SK-N-SH (cell line): ENCODE measurements around the gene AGO3. TPM values are rescaled to one million over a fixed set of nuclear protein-coding genes. Genes with fewer than 3 reads are reported as not detected.

Experiments used
- CTCF ChIA-PET: fragments of 300-600, 350-600 bp; formaldehyde crosslinking; extraction: SDS; loops from one replicate; lab custom pipeline; 2021; lab: Yijun Ruan, JAX
- POLR2A ChIA-PET: fragments of 350-600 bp; sonication (Branson Sonifier 250); formaldehyde crosslinking; extraction: SDS; loops from one replicate; lab custom pipeline; 2020; ENCODE audit warnings: antibody characterized with exemption, inconsistent platforms; lab: Yijun Ruan, JAX
- DNase-seq: peaks from one replicate; pipeline ENCODE4 v3.0.0; 2012
- H2AFZ ChIP-seq: fragments of 200-600 bp; sonication (generic); 2 replicates; pipeline ENCODE4 v1.8.1; 2016; ENCODE audit warnings: antibody characterized with exemption, mild to moderate bottlenecking, low read depth
- H3F3A ChIP-seq: fragments of 200-600 bp; sonication (generic); replicated peaks from 2 replicates; pipeline ENCODE3; 2016; ENCODE audit warnings: antibody characterized with exemption, mild to moderate bottlenecking; ENCODE audit not compliant: insufficient read depth
- H3K27ac ChIP-seq, 2 experiments: fragments of 200-500 bp in 1 of 2; fragments of 200-600 bp in 1 of 2; sonication (Bioruptor generic) in 1 of 2; sonication (generic), shearing (Covaris generic) in 1 of 2; 2 replicates each; pipeline versions ENCODE4 v1.5.1 to v1.6.1; 2014 to 2016; ENCODE audit warnings: low read depth in 2 of 2, inconsistent platforms in 1 of 2, low read length in 1 of 2, mild to moderate bottlenecking in 1 of 2, mixed read lengths in 1 of 2
- H3K27me3 ChIP-seq: fragments of 200-600 bp; sonication (generic), shearing (Covaris generic); 2 replicates; pipeline ENCODE4 v1.6.1; 2016; ENCODE audit warnings: mixed run types; ENCODE audit not compliant: insufficient read depth
- H3K36me3 ChIP-seq, 2 experiments: fragments of 200-500 bp in 1 of 2; fragments of 200-600 bp in 1 of 2; sonication (Bioruptor generic) in 1 of 2; sonication (generic) in 1 of 2; replicated peaks in 1 of 2; 2 replicates each; pipeline versions ENCODE3 to v1.5.1; 2014 to 2016; ENCODE audit warnings: low read length in 1 of 2, mild to moderate bottlenecking in 1 of 2; ENCODE audit not compliant: insufficient read depth in 2 of 2, control insufficient read depth in 1 of 2
- H3K4me1 ChIP-seq, 2 experiments: fragments of 200-500 bp in 1 of 2; fragments of 200-600 bp in 1 of 2; sonication (Bioruptor generic) in 1 of 2; sonication (generic), shearing (Covaris generic) in 1 of 2; 2 replicates each; pipeline versions ENCODE4 v1.5.1 to v1.6.1; 2014 to 2016; ENCODE audit warnings: low read depth in 1 of 2, low read length in 1 of 2, mixed run types in 1 of 2; ENCODE audit not compliant: insufficient read depth in 2 of 2, control insufficient read depth in 1 of 2
- H3K4me2 ChIP-seq: fragments of 200-600 bp; sonication (generic), shearing (Covaris generic); 2 replicates; pipeline ENCODE4 v1.6.1; 2017; ENCODE audit warnings: mixed run types
- H3K4me3 ChIP-seq, 2 experiments: fragments of 200-500 bp in 1 of 2; fragments of 200-600 bp in 1 of 2; sonication (Bioruptor generic) in 1 of 2; sonication (generic), shearing (Covaris generic) in 1 of 2; 2 replicates each; pipeline versions ENCODE4 v1.5.1 to v1.8.1; 2014 to 2016; ENCODE audit warnings: low read depth in 2 of 2, inconsistent platforms in 1 of 2, low read length in 1 of 2, mild to moderate bottlenecking in 1 of 2, mixed read lengths in 1 of 2, moderate library complexity in 1 of 2
- H3K79me2 ChIP-seq: fragments of 200-600 bp; sonication (generic); 2 replicates; pipeline ENCODE4 v1.8.1; 2017; ENCODE audit warnings: mild to moderate bottlenecking; ENCODE audit not compliant: insufficient read depth
- H3K9ac ChIP-seq: fragments of 200-600 bp; sonication (generic); 2 replicates; pipeline ENCODE4 v1.6.1; 2017; ENCODE audit warnings: mixed run types
- H3K9me2 ChIP-seq: fragments of 200-600 bp; sonication (generic); 2 replicates; pipeline ENCODE4 v1.6.1; 2017; ENCODE audit warnings: mixed run types
- H3K9me3 ChIP-seq: fragments of 200-600 bp; sonication (generic); 2 replicates; pipeline ENCODE4 v1.6.1; 2017; ENCODE audit warnings: mixed run types, mild to moderate bottlenecking, moderate library complexity
- H4K20me1 ChIP-seq: fragments of 200-600 bp; sonication (generic); 2 replicates; pipeline ENCODE4 v1.6.1; 2017; ENCODE audit warnings: mild to moderate bottlenecking, mixed run types; ENCODE audit not compliant: insufficient read depth
- CHD2 ChIP-seq: fragments of 150-350 bp; IDR thresholded peaks from 2 replicates; pipeline ENCODE4 v1.6.1; 2018; ENCODE audit warnings: low read length; ENCODE audit not compliant: partially characterized antibody
- ELF1 ChIP-seq: IDR thresholded peaks from 2 replicates; pipeline ENCODE4 v1.4.0; 2012
- FOSL2 ChIP-seq: IDR thresholded peaks from 2 replicates; pipeline ENCODE4 v1.4.0; 2012; ENCODE audit warnings: low read depth, mild to moderate bottlenecking, moderate library complexity, borderline replicate concordance
- FOXJ3 ChIP-seq: sonication (generic); formaldehyde crosslinking; IDR thresholded peaks from 2 replicates; pipeline ENCODE4 v1.5.1; 2020; ENCODE audit warnings: mild to moderate bottlenecking, missing genetic modification reagents
- JUND ChIP-seq: IDR thresholded peaks from 2 replicates; pipeline ENCODE4 v1.4.0; 2012
- MAX ChIP-seq: IDR thresholded peaks from 2 replicates; pipeline ENCODE4 v1.4.0; 2012; ENCODE audit warnings: low read depth
- NFIC ChIP-seq: IDR thresholded peaks from 2 replicates; pipeline ENCODE4 v1.4.0; 2012; ENCODE audit warnings: borderline replicate concordance
- NRF1 ChIP-seq: IDR thresholded peaks from 2 replicates; pipeline ENCODE4 v1.6.1; 2012; ENCODE audit warnings: low read depth, mild to moderate bottlenecking, low read length
- PBX3 ChIP-seq: IDR thresholded peaks from 2 replicates; pipeline ENCODE4; 2012
- RCOR1 ChIP-seq: fragments of 150-350 bp; IDR thresholded peaks from 2 replicates; pipeline ENCODE4 v1.6.1; 2017; ENCODE audit warnings: antibody characterized with exemption, low read length
- REST ChIP-seq: IDR thresholded peaks from 2 replicates; pipeline ENCODE4 v1.6.1; 2012; ENCODE audit warnings: mild to moderate bottlenecking, low read depth, low read length, moderate library complexity
- RXRA ChIP-seq: IDR thresholded peaks from 2 replicates; pipeline ENCODE4 v1.4.0; 2012; ENCODE audit warnings: low read depth, mild to moderate bottlenecking, borderline replicate concordance
- SIN3A ChIP-seq: IDR thresholded peaks from 2 replicates; pipeline ENCODE4 v1.6.1; 2012; ENCODE audit warnings: low read depth, mild to moderate bottlenecking, low read length, moderate library complexity, borderline replicate concordance
- SMC3 ChIP-seq: IDR thresholded peaks from 2 replicates; pipeline ENCODE4 v1.6.1; 2012; ENCODE audit warnings: low read depth, low read length, improper control_type of control experiment
- USF1 ChIP-seq: IDR thresholded peaks from 2 replicates; pipeline ENCODE4 v1.4.0; 2012; ENCODE audit warnings: low read depth, borderline replicate concordance
- USF2 ChIP-seq: fragments of 150-350 bp; IDR thresholded peaks from 2 replicates; pipeline ENCODE4 v1.6.1; 2017; ENCODE audit warnings: antibody characterized with exemption, low read length, low read depth, borderline replicate concordance
- WGBS: methylation state at CpG from one replicate; pipeline ENCODE4 v1.1.6; 2017; ENCODE audit warnings: low lambda C conversion rate; 5-methylcytosine and 5-hydroxymethylcytosine counted together
- polyA plus RNA-seq, 3 experiments: library from polyadenylated mRNA; depleted of rRNA; stranded (reverse); fragments of >200 nt; gene quantifications; 2 replicates each; pipeline ENCODE4 v1.2.3, GENCODE V29; 2012

Gene AGO3
- polyA plus RNA-seq, 1 of the 3 experiments (the other 2 are of a cell fraction) = 6.7 TPM

- peaks cover 5 to 8% of the 10 kb centered on the region in 2 experiments for H3K36me3 ChIP-seq
- ChIA-PET CTCF (interaction anchor here (0.6 to 1.6 kb wide), 5 partner anchors 8 to 156 kb away, joined by 3 to 11 read pairs (median 3); partner anchors contain the start of genes AGO3 and TRAPPC3), POLR2A (no interaction called here)
- H3K4me2 ChIP-seq = no peak overlapping the region
- H3K9me2 ChIP-seq = no peaks in the 10 kb centered on the region
- DNase-seq = no peak
- H3K4me3 ChIP-seq = no peak overlapping the region
- H3K27me3 ChIP-seq = no peaks in the 10 kb centered on the region
- 86% methylated on average over 8 of the region's 12 CpGs for WGBS
- no peak overlapping the region for H3K9ac ChIP-seq
- H2AFZ ChIP-seq = no peak overlapping the region
- peaks cover 3% of the 10 kb centered on the region for H3F3A ChIP-seq
- no peaks in the 10 kb centered on the region for H3K9me3 ChIP-seq
- H3K27ac ChIP-seq = no peak overlapping the region
- peaks cover 3 to 26% of the 10 kb centered on the region in 2 experiments; a peak in 2 of 4 replicates for H3K4me1 ChIP-seq
- peaks cover 30% of the 10 kb centered on the region for H3K79me2 ChIP-seq
- no peaks in the 10 kb centered on the region for H4K20me1 ChIP-seq
- TF ChIP-seq ELF1 (no peak), NFIC (no peak), REST (no peak), NRF1 (no peak), USF2 (no peak), CHD2 (no peak), SMC3 (no peak), RXRA (no peak), USF1 (no peak), RCOR1 (no peak), JUND (no peak), MAX (no peak), PBX3 (no peak), FOSL2 (no peak), SIN3A (no peak), FOXJ3 (CRISPR knock-in tag) (no peak)
These were observed 155.8 kb downstream of the AGO3 start for GRCh38 chr1:36086529-36087232.
